Measurements from ENCODE around the gene ZNF837. TPM values are rescaled to one million over a fixed set of nuclear protein-coding genes. Genes with fewer than 3 reads are reported as not detected.
A peak's percentile ranks its signal among the peaks of the same experiment; 100 is the strongest.

Gene ZNF837
- 0.52 TPM for total RNA-seq

DNA sequence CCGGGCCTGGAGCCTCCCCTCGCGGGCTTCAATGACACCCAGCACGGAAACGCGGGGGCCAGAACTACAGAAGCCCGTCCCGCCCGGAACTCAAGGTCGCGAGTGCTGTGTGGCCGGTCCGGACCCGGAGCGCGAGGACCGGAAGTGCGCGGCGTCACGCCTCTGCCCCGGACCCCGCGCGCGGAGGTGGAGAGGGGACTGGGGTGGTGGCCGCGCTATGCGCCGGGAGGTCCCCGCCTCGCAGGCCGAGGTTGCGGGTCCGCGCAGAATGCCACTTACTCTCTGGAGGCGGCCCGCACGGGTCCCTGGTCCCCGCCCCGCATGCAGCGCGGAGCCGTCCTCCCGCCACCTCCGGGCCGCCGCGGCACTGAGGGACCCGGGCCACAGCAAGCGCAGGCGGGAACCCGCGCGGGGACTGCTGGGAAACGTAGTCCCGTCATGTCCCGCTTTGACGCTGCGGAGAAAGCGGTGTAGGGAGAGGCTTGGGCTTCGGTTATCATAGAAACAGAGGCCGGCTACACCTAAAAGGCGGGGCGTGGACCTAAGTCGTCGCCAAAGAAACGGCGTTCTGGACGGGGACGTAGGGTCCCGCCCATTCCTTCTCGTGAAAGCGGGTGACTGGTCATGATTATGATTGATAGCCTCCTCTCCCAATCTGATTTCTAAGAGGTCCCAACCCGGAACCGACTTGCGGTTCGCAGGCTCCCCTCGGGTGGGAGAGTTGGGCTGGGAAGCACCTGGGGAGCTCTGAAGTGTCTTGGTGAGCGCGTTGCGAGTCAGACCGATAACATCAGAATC lies at the start of gene ZNF837:
Gene ZNF837, minus strand, starts transcription at position 369 of the 798 bp plus-strand sequence. CDS start 11,698 bp downstream, outside the sequence.
- Histone ChIP-seq H3K9ac (ENCODE audit: low read depth in 1 of 3, low read length in 3 of 3) (peak within 1 kb of the TSS; percentile 83 to 94 (median 89)), H3K9me3 (ENCODE audit: control insufficient read depth in 3 of 3, low read length in 3 of 3) (no peaks in the 10 kb centered on the region), H3K4me3 (ENCODE audit: low read length in 3 of 3) (peak within 1 kb of the TSS; percentile 90 to 94 (median 90)), H3K4me1 (ENCODE audit: control insufficient read depth in 3 of 3, insufficient read depth in 3 of 3, low read length in 3 of 3) (peaks cover 31 to 39% (median 37%) of the 10 kb centered on the region in 3 donors), H3K27me3 (ENCODE audit: control insufficient read depth in 3 of 3, insufficient read depth in 3 of 3, low read length in 3 of 3) (no peaks in the 10 kb centered on the region), H3K36me3 (ENCODE audit: control insufficient read depth in 3 of 3, insufficient read depth in 3 of 3, low read length in 3 of 3) (no peaks in the 10 kb centered on the region), H3K27ac (ENCODE audit: low read depth, low read length) (peak within 1 kb of the TSS; percentile 85)

- Histone ChIP-seq H3K36me3 (ENCODE audit: control insufficient read depth in 3 of 3, insufficient read depth in 3 of 3, low read length in 3 of 3) (peaks cover 31 to 34% (median 31%) of the 10 kb centered on the region in 3 donors), H3K4me3 (ENCODE audit: low read length in 3 of 3) (peak overlapping the region in 1 of 3 donors; percentile 45), H3K27me3 (ENCODE audit: control insufficient read depth in 3 of 3, insufficient read depth in 3 of 3, low read length in 3 of 3) (no peaks in the 10 kb centered on the region), H3K27ac (ENCODE audit: low read depth, low read length) (no peak overlapping the region), H3K9ac (ENCODE audit: low read depth in 1 of 3, low read length in 3 of 3) (no peak overlapping the region), H3K4me1 (ENCODE audit: control insufficient read depth in 3 of 3, insufficient read depth in 3 of 3, low read length in 3 of 3) (no peaks in the 10 kb centered on the region), H3K9me3 (ENCODE audit: control insufficient read depth in 3 of 3, low read length in 3 of 3) (peaks cover 44 to 51% (median 48%) of the 10 kb centered on the region in 3 donors)
Measured at GRCh38 chr19:58429745-58430144, 48.9 kb upstream of the ZNF837 start.

GRCh38 chr19:58428617-58429016 lies 47.8 kb upstream of the ZNF837 start:
- H3K36me3 ChIP-seq (ENCODE audit: control insufficient read depth in 3 of 3, insufficient read depth in 3 of 3, low read length in 3 of 3): peaks cover 20 to 23% (median 20%) of the 10 kb centered on the region in 3 donors
- no peak overlapping the region for H3K4me3 ChIP-seq (ENCODE audit: low read length in 3 of 3)
- peaks cover 34 to 40% (median 37%) of the 10 kb centered on the region in 3 donors for H3K9me3 ChIP-seq (ENCODE audit: control insufficient read depth in 3 of 3, low read length in 3 of 3)

DNA sequence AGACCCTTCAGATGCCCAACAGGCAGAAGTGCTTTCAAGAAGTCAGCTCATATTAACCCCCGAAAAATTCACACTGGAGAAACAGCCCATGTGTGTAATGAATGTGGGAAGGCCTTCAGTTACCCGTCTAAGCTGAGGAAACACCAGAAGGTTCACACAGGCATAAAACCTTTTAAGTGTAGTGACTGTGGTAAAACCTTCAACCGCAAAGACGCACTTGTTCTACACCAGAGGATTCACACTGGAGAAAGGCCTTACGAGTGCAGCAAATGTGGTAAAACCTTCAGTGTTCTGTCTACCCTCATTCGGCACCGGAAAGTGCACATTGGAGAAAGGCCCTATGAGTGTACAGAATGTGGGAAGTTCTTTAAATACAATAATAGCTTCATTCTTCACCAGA lies 36.2 kb upstream of the ZNF837 start:
- Histone ChIP-seq H3K9me3 (ENCODE audit: control insufficient read depth in 3 of 3, low read length in 3 of 3) (peaks cover 0 to 3% (median 0%) of the 10 kb centered on the region in 3 donors), H3K4me1 (ENCODE audit: control insufficient read depth in 3 of 3, insufficient read depth in 3 of 3, low read length in 3 of 3) (no peaks in the 10 kb centered on the region), H3K27ac (ENCODE audit: low read depth, low read length) (no peak overlapping the region), H3K27me3 (ENCODE audit: control insufficient read depth in 3 of 3, insufficient read depth in 3 of 3, low read length in 3 of 3) (no peaks in the 10 kb centered on the region), H3K36me3 (ENCODE audit: control insufficient read depth in 3 of 3, insufficient read depth in 3 of 3, low read length in 3 of 3) (peaks cover 31 to 43% (median 31%) of the 10 kb centered on the region in 3 donors), H3K9ac (ENCODE audit: low read depth in 1 of 3, low read length in 3 of 3) (no peak overlapping the region), H3K4me3 (ENCODE audit: low read length in 3 of 3) (no peak overlapping the region)

More at GRCh38 chr19:58428617-58429016, 47.8 kb upstream of the ZNF837 start:
- Histone ChIP-seq H3K27ac (ENCODE audit: low read depth, low read length) (no peak overlapping the region), H3K9ac (ENCODE audit: low read depth in 1 of 3, low read length in 3 of 3) (no peak overlapping the region), H3K27me3 (ENCODE audit: control insufficient read depth in 3 of 3, insufficient read depth in 3 of 3, low read length in 3 of 3) (no peaks in the 10 kb centered on the region), H3K4me1 (ENCODE audit: control insufficient read depth in 3 of 3, insufficient read depth in 3 of 3, low read length in 3 of 3) (no peaks in the 10 kb centered on the region)

DNA sequence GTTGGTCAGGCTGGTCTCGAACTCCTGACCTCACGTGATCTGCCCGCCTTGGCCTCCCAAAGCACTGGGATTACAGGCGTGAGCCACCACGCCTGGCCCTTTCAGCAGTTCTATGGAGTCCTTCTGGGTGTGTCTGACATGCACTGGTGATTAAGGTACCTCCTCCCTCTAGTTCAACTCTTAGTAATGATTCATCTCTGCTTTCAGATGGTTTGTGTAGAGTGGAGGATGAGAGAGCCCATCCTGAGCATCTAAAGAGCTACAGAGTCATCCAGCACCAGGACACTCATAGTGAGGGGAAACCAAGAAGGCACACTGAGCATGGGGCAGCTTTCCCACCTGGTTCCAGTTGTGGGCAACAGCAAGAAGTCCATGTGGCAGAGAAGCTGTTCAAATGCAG lies 35.8 kb upstream of the ZNF837 start:
- peaks cover 31 to 43% (median 31%) of the 10 kb centered on the region in 3 donors for H3K36me3 ChIP-seq (ENCODE audit: control insufficient read depth in 3 of 3, insufficient read depth in 3 of 3, low read length in 3 of 3)
- no peak overlapping the region for H3K27ac ChIP-seq (ENCODE audit: low read depth, low read length)
- H3K9ac ChIP-seq (ENCODE audit: low read depth in 1 of 3, low read length in 3 of 3): no peak overlapping the region
- no peaks in the 10 kb centered on the region for H3K27me3 ChIP-seq (ENCODE audit: control insufficient read depth in 3 of 3, insufficient read depth in 3 of 3, low read length in 3 of 3)
- no peak overlapping the region for H3K4me3 ChIP-seq (ENCODE audit: low read length in 3 of 3)
- H3K4me1 ChIP-seq (ENCODE audit: control insufficient read depth in 3 of 3, insufficient read depth in 3 of 3, low read length in 3 of 3): no peaks in the 10 kb centered on the region
- peaks cover 0 to 3% (median 0%) of the 10 kb centered on the region in 3 donors for H3K9me3 ChIP-seq (ENCODE audit: control insufficient read depth in 3 of 3, low read length in 3 of 3)

DNA sequence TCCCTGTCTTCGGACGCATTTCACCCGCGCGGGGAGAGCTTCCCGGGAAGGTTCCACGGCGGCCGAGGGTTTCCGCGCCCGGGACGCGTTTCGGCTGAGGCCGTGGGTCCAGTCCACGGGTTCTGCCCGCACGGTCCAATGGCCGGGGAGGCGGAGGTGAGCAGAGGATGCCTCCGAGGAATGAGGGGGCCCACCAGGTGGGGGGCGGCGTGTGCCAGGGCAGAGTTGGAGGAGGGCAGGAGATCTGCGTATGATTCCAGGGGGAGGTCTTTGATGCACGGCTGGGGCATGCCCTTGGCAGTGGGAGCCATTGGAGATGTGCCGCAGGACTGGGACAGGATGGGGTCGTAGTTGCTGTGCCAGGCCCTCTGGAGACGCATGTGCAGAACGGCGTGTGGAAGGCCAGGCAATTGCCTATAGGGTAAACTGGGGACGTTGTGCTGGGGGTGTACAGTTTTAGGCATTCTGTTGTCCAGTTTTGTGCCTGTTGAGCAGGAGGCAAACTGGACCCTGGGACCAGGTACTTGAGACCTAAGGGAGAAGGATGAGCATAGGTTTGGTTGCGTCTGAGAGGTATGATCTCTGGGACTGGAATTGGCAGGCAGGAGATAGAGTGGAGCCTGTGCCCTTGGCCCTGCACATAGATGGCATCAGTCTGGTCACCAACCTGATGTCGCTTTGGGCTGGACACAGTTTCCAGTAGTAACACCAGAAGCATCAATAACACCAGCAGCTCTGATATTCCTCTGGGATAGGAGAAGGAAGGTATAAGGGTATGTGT lies 28.4 kb upstream of the ZNF837 start:
- Histone ChIP-seq H3K9me3 (ENCODE audit: control insufficient read depth in 3 of 3, low read length in 3 of 3) (no peaks in the 10 kb centered on the region), H3K27me3 (ENCODE audit: control insufficient read depth in 3 of 3, insufficient read depth in 3 of 3, low read length in 3 of 3) (no peaks in the 10 kb centered on the region), H3K9ac (ENCODE audit: low read depth in 1 of 3, low read length in 3 of 3) (peak overlapping the region; percentile 91 to 96 (median 96)), H3K4me1 (ENCODE audit: control insufficient read depth in 3 of 3, insufficient read depth in 3 of 3, low read length in 3 of 3) (peaks cover 23 to 38% (median 25%) of the 10 kb centered on the region in 3 donors), H3K36me3 (ENCODE audit: control insufficient read depth in 3 of 3, insufficient read depth in 3 of 3, low read length in 3 of 3) (peaks cover 0 to 3% (median 0%) of the 10 kb centered on the region in 3 donors), H3K4me3 (ENCODE audit: low read length in 3 of 3) (peak overlapping the region; percentile 89 to 98 (median 96)), H3K27ac (ENCODE audit: low read depth, low read length) (peak overlapping the region; percentile 91)

DNA sequence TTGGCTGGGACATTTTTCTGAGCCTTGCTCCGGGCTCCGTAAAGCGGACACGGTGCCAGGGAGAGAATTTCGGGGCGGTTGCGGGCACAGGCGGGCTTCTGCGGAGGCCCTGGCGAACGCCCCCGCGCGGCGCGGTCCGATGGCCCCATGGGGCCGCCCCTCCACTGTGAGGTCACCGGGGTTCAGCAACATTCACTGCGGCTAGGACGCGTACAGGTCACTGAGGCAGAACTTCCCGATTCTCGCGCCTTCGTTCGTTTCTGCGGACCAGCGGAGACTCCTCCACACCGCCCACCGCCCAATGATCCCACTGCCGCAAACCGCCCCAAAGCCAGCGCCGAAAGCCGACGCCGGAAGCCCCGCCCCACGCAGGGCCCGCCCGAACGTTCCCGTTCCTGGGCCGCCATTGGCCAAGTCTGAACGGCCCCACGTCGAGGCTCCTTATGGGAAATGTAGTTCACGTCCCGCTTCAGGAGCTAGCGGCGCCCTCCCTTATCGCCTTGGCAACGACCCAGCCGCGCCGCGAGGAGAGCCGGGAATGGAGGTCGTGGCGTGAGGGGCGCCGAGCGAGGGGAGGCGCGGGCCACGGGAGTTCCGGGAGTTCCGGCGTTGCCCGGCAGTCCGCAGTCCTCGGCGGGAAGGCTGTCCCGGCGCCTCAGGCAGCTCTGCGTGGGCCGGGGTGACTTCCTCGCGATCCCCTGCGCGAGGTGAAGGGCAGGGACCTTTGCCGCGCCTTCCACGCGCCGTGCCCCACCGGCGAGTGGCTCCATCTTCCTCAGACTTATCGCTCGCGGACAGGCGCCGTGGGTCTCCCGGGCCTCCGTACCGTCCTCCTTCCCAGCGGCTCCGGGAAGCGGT lies 27.6 kb upstream of the ZNF837 start, which contains the start of gene ZNF584:
Gene ZNF584, plus strand, starts transcription at position 498 of the 858 bp plus-strand sequence. CDS start 499 bp downstream, outside the sequence.
- Histone ChIP-seq H3K9me3 (ENCODE audit: control insufficient read depth in 3 of 3, low read length in 3 of 3) (no peaks in the 10 kb centered on the region), H3K9ac (ENCODE audit: low read depth in 1 of 3, low read length in 3 of 3) (peak within 1 kb of the TSS; percentile 91 to 96 (median 96)), H3K36me3 (ENCODE audit: control insufficient read depth in 3 of 3, insufficient read depth in 3 of 3, low read length in 3 of 3) (peaks cover 0 to 3% (median 0%) of the 10 kb centered on the region in 3 donors), H3K4me1 (ENCODE audit: control insufficient read depth in 3 of 3, insufficient read depth in 3 of 3, low read length in 3 of 3) (peaks cover 23 to 38% (median 25%) of the 10 kb centered on the region in 3 donors), H3K27me3 (ENCODE audit: control insufficient read depth in 3 of 3, insufficient read depth in 3 of 3, low read length in 3 of 3) (no peaks in the 10 kb centered on the region), H3K27ac (ENCODE audit: low read depth, low read length) (peak within 1 kb of the TSS; percentile 91), H3K4me3 (ENCODE audit: low read length in 3 of 3) (peak within 1 kb of the TSS; percentile 89 to 98 (median 96))

DNA sequence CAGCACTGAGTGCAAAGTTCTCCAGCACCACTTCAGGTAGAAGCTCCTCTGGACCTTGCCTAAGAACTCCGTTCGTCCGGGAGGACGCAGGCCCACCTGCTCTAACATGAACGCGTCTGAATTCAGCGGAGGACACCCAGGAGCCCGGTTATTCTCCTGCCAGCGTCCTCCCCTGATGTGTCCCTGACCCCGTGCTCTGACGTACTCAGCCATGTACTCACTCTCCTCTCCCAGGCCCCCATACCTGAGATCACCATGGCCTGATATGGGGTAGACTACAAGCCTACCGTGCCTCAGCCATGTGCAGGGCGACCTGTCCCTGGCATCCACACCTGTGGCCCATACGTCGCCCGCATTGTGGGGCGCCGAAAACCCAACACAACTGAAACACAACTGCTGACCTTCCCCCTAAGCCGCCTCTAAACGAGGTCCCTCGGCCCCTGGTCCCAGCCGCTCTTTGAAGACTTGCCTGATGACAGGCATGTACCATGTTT lies 26.9 kb upstream of the ZNF837 start:
- H3K27me3 ChIP-seq (ENCODE audit: control insufficient read depth in 3 of 3, insufficient read depth in 3 of 3, low read length in 3 of 3): no peaks in the 10 kb centered on the region
- H3K4me1 ChIP-seq (ENCODE audit: control insufficient read depth in 3 of 3, insufficient read depth in 3 of 3, low read length in 3 of 3): peaks cover 23 to 38% (median 25%) of the 10 kb centered on the region in 3 donors
- peak overlapping the region; percentile 89 to 98 (median 96) for H3K4me3 ChIP-seq (ENCODE audit: low read length in 3 of 3)
- H3K9me3 ChIP-seq (ENCODE audit: control insufficient read depth in 3 of 3, low read length in 3 of 3): no peaks in the 10 kb centered on the region
- H3K36me3 ChIP-seq (ENCODE audit: control insufficient read depth in 3 of 3, insufficient read depth in 3 of 3, low read length in 3 of 3): peaks cover 0 to 3% (median 0%) of the 10 kb centered on the region in 3 donors
- H3K9ac ChIP-seq (ENCODE audit: low read depth in 1 of 3, low read length in 3 of 3): peak overlapping the region; percentile 91 to 96 (median 96)
- H3K27ac ChIP-seq (ENCODE audit: low read depth, low read length): peak overlapping the region; percentile 91
